ENCODE data around the gene ATP4B. TPM values are rescaled to one million over a fixed set of nuclear protein-coding genes. Genes with fewer than 3 reads are reported as not detected.

Gene ATP4B
- total RNA-seq, 1 experiment from 2014 or later: not detected

- no peaks in the 10 kb centered on the region for H3K27me3 ChIP-seq (ENCODE audit: insufficient read depth, low read length)
- TF ChIP-seq POLR2AphosphoS5 (IDR thresholded peaks at IDR 0.05; ENCODE audit: low read depth, low read length) (no peak), JUND (IDR thresholded peaks at IDR 0.05) (no peak), ZFX (IDR thresholded peaks at IDR 0.05) (no peak), EZH2phosphoT487 (IDR thresholded peaks at IDR 0.05; ENCODE audit: borderline replicate concordance) (no peak), POLR2A (IDR thresholded peaks at IDR 0.05; ENCODE audit: borderline replicate concordance, extremely low read depth, insufficient read depth, insufficient read length) (no peak), ELF1 (IDR thresholded peaks at IDR 0.05; ENCODE audit: borderline replicate concordance, low read depth) (no peak), MAX (IDR thresholded peaks at IDR 0.05) (no peak), TCF7L2 (IDR thresholded peaks at IDR 0.05; ENCODE audit: borderline replicate concordance, extremely low read depth, insufficient read depth, insufficient read length) (no peak), FOSL1 (IDR thresholded peaks at IDR 0.05; ENCODE audit: low read depth) (no peak), CBX3 (IDR thresholded peaks at IDR 0.05; ENCODE audit: low read depth) (no peak), ZNF274 (IDR thresholded peaks at IDR 0.05; ENCODE audit: low read depth, low read length) (no peak), YY1 (IDR thresholded peaks at IDR 0.05; ENCODE audit: extremely low read depth, insufficient replicate concordance, low read depth, low read length) (no peak), EZH2 (IDR thresholded peaks at IDR 0.05) (no peak), RAD21 (IDR thresholded peaks at IDR 0.05; ENCODE audit: low read depth) (no peak), EGR1 (IDR thresholded peaks at IDR 0.05; ENCODE audit: low read depth) (no peak), CTCF (IDR thresholded peaks at IDR 0.05 in 2 of 3, conservative IDR thresholded peaks at IDR 0.05 in 1 of 3; ENCODE audit: borderline replicate concordance in 1 of 3, insufficient read depth in 1 of 3, low read depth in 2 of 3, low read length in 2 of 3) (no peak), SRF (IDR thresholded peaks at IDR 0.05; ENCODE audit: low read depth) (no peak), CEBPB (IDR thresholded peaks at IDR 0.05; ENCODE audit: low read depth) (no peak), ZBTB33 (IDR thresholded peaks at IDR 0.05; ENCODE audit: extremely low read depth, insufficient replicate concordance, low read length) (no peak)
- peaks cover 99% of the 10 kb centered on the region for H3K79me2 ChIP-seq (ENCODE audit: insufficient read depth, low read length)
- no TSS peak for BruUV-seq (replicated peaks)
- H3K4me1 ChIP-seq (ENCODE audit: control insufficient read depth in 1 of 2, insufficient read depth in 2 of 2, low read length in 2 of 2): no peaks in the 10 kb centered on the region
- POLR2A ChIA-PET: no interaction called here
- RAD21 ChIA-PET (ENCODE audit: low non-redundant PET in 1 of 2, low total read pairs in 2 of 2, uncharacterized antibody in 2 of 2, unreplicated experiment in 2 of 2): no interaction called here
- H3K9me3 ChIP-seq (ENCODE audit: control insufficient read depth in 1 of 2, insufficient read depth in 1 of 2, low read depth in 1 of 2, low read length in 2 of 2): no peaks in the 10 kb centered on the region
- peaks cover 10% of the 10 kb centered on the region; the same call in 1 of the 2 replicates for H4K20me1 ChIP-seq (ENCODE audit: insufficient read depth)
- no peak overlapping the region for H2AFZ ChIP-seq (ENCODE audit: low read depth, low read length, poor library complexity, severe bottlenecking)
- H3K9ac ChIP-seq (ENCODE audit: low read length): no peak overlapping the region
- no peak overlapping the region for H3K4me2 ChIP-seq (ENCODE audit: low read length)
- intact Hi-C loops (cut with micrococcal nuclease): no loop called here
- H3K9me2 ChIP-seq (ENCODE audit: insufficient read depth): no peaks in the 10 kb centered on the region
- no peak overlapping the region for H3K4me3 ChIP-seq (replicated peaks in 1 of 2; ENCODE audit: low read depth in 1 of 2, low read length in 2 of 2)
- ATAC-seq (no peak), DNase-seq (ENCODE audit: low read depth, low spot score) (no peak)
- H3K36me3 ChIP-seq (ENCODE audit: control insufficient read depth in 1 of 2, insufficient read depth in 2 of 2, low read length in 2 of 2): peaks cover 13 to 40% of the 10 kb centered on the region in 2 experiments; a peak in 3 of 4 replicates
- H3K27ac ChIP-seq (ENCODE audit: low read depth, low read length): no peak overlapping the region
- CTCF ChIA-PET: no interaction called here
Observed at GRCh38 chr13:113616281-113616906, 41.6 kb downstream of the ATP4B start.
